ENCODE results near the gene SEMA3D. TPM values are rescaled to one million over a fixed set of nuclear protein-coding genes. Genes with fewer than 3 reads are reported as not detected.

SEMA3D gene
- total RNA-seq, 6 experiments from 2014 or later, result 0.18 to 1.3 (median 0.30) TPM

DNA sequence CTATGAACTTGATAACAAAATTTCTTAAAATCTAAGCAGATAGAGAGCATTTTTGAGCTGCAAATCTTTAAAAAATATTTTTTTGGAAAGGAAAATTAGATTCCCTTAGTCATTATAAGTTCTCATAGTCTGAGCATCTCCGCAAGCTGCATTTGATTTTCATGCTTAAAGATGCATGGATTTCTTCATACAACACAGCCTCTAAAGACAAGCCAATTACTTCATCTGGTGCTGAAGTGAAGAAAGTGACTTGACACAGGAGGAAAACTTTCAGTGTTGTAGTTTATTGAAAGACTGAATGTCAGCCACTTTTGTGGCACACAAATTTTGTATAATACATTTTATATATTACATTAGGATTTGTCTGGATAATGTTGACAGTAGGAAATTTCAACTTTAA is 22.5 kb downstream of the SEMA3D start:
- WGBS (ENCODE audit: insufficient coverage, low coverage, low lambda C conversion rate, missing lambda C conversion rate), result 68% methylated on average over 1 of the region's 1 CpG
- intact Hi-C loops (cut with DNase I), result no loop called here
- H3K27ac ChIP-seq, result no peak overlapping the region
- H3K36me3 ChIP-seq, result no peaks in the 10 kb centered on the region
- no peak for TF ChIP-seq POLR2A (IDR thresholded peaks at IDR 0.05)
- TF ChIP-seq, protein P1, sequence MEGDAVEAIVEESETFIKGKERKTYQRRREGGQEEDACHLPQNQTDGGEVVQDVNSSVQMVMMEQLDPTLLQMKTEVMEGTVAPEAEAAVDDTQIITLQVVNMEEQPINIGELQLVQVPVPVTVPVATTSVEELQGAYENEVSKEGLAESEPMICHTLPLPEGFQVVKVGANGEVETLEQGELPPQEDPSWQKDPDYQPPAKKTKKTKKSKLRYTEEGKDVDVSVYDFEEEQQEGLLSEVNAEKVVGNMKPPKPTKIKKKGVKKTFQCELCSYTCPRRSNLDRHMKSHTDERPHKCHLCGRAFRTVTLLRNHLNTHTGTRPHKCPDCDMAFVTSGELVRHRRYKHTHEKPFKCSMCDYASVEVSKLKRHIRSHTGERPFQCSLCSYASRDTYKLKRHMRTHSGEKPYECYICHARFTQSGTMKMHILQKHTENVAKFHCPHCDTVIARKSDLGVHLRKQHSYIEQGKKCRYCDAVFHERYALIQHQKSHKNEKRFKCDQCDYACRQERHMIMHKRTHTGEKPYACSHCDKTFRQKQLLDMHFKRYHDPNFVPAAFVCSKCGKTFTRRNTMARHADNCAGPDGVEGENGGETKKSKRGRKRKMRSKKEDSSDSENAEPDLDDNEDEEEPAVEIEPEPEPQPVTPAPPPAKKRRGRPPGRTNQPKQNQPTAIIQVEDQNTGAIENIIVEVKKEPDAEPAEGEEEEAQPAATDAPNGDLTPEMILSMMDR (IDR thresholded peaks at IDR 0.05), result no peak
- ATAC-seq (no peak), DNase-seq (no peak)
- H3K4me3 ChIP-seq, result no peak overlapping the region
- no peaks in the 10 kb centered on the region for H3K9me3 ChIP-seq
- H3K27me3 ChIP-seq, result no peaks in the 10 kb centered on the region
- H3K4me1 ChIP-seq, result no peaks in the 10 kb centered on the region

DNA sequence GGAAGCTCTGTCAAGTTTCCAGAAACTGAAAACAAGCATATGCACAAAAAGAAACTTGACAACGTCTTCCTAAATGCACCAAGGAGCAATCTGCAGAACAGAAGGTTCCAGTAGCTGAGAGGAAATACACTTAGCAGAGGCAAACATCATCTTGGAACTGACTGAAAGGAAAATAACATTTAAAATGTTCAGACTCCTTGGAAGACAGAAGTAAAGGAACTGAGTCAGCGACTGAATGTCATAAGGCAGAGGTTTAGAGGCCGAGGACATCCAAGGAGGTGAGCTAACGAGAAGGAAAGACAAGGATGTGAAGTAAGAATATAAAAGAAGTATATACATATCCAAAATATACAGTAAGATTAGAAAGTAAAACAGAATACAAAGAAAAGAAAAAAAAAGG is 24.1 kb downstream of the SEMA3D start:
- Histone ChIP-seq H3K9me3 (no peaks in the 10 kb centered on the region), H3K4me1 (no peaks in the 10 kb centered on the region), H3K27me3 (no peaks in the 10 kb centered on the region), H3K27ac (no peak overlapping the region), H3K36me3 (no peaks in the 10 kb centered on the region), H3K4me3 (no peak overlapping the region)
- WGBS (ENCODE audit: insufficient coverage, low coverage, low lambda C conversion rate, missing lambda C conversion rate), result 25% methylated on average over 4 of the region's 4 CpGs
- DNase-seq (no peak), ATAC-seq (no peak)
- TF ChIP-seq, protein P1 (IDR thresholded peaks at IDR 0.05), result no peak
- TF ChIP-seq POLR2A (IDR thresholded peaks at IDR 0.05), result no peak
- intact Hi-C loops (cut with DNase I), result no loop called here

DNA sequence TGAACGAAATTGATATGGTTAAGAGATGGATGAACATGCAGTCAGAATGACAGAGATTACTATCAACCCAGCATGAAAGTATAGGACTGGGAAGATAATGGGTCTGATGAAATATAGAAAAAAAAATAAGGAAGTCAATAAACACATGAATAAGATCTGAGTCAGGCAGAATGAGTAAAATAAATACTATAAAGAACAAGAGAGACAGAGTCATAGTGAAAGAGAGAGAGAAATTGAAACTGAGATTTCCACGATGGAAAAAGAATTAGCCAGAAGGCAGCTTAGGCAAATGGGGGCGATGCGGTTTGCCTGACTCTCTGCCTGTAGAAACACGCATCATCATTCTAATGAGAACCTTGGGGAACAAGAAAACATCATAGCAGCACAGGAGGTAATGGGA is 26.6 kb downstream of the SEMA3D start:
- Histone ChIP-seq H3K36me3 (no peaks in the 10 kb centered on the region), H3K27me3 (no peaks in the 10 kb centered on the region), H3K4me3 (no peak overlapping the region), H3K27ac (no peak overlapping the region), H3K9me3 (no peaks in the 10 kb centered on the region), H3K4me1 (no peaks in the 10 kb centered on the region)
- 55% methylated on average over 5 of the region's 5 CpGs for WGBS (ENCODE audit: insufficient coverage, low coverage, low lambda C conversion rate, missing lambda C conversion rate)
- intact Hi-C loops (cut with DNase I), result no loop called here
- TF ChIP-seq POLR2A (IDR thresholded peaks at IDR 0.05), result no peak
- TF ChIP-seq, protein P1 (IDR thresholded peaks at IDR 0.05), result no peak
- no peak for DNase-seq
- ATAC-seq, result no peak

DNA sequence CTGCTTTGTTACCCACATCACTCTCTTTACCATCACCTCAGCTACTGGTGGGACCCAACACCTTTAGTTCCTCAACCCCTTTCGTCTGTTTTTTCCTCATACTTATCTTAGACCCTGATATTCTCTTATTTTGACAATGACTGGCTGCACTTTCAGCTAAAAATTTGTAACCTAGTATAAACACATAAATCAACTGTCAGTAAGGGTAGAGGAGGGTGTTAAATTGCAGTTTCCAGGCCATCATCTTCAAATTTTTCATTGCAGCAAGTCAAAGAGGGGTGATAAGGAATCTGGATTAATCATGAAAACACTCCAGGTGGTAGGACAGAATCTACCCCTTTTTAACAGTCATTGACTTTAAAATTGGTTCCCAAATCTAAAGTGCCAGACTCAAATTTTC is 27.9 kb downstream of the SEMA3D start:
- no peak for ATAC-seq
- no peak for DNase-seq
- intact Hi-C loops (cut with DNase I), result no loop called here
- H3K27ac ChIP-seq, result no peak overlapping the region
- 58% methylated on average over 1 of the region's 1 CpG for WGBS (ENCODE audit: insufficient coverage, low coverage, low lambda C conversion rate, missing lambda C conversion rate)
- no peaks in the 10 kb centered on the region for H3K4me1 ChIP-seq
- H3K27me3 ChIP-seq, result no peaks in the 10 kb centered on the region
- H3K9me3 ChIP-seq, result no peaks in the 10 kb centered on the region
- no peak overlapping the region for H3K4me3 ChIP-seq
- TF ChIP-seq, protein P1 (IDR thresholded peaks at IDR 0.05), result no peak
- TF ChIP-seq POLR2A (IDR thresholded peaks at IDR 0.05), result no peak
- H3K36me3 ChIP-seq, result no peaks in the 10 kb centered on the region

DNA sequence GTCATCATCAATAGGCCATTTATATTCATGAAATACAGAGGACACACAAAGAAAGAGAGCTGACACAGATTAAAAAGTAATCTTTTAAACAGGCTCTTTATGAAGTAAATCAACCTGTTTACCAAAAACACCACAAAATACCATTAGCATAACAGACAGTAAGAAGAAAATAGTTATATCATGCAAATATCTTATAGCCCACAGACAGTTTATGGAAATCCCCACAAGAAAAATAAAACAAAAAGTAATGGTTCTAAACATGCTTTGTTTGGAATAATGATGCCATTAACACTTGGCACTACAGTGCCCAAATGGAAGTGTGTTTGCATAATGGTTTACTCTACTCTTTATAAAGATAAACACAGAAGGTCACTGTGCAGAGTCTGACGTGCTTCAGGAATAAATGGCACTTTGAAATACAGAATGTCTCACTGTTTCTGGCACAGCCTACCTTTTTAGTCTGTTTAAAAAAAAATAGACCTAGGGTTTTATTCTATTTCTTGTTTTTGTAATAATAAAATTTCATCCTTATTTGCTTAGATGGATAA is 30.1 kb downstream of the SEMA3D start:
- DNase-seq, result no peak
- Histone ChIP-seq H3K9me3 (no peaks in the 10 kb centered on the region), H3K27ac (no peak overlapping the region), H3K36me3 (no peaks in the 10 kb centered on the region), H3K4me1 (no peaks in the 10 kb centered on the region), H3K4me3 (no peak overlapping the region), H3K27me3 (no peaks in the 10 kb centered on the region)
- no peak for TF ChIP-seq POLR2A (IDR thresholded peaks at IDR 0.05)
- TF ChIP-seq, protein P1 (IDR thresholded peaks at IDR 0.05), result no peak
- ATAC-seq, result no peak
- intact Hi-C loops (cut with DNase I), result no loop called here
- 22% methylated on average over 1 of the region's 1 CpG for WGBS (ENCODE audit: insufficient coverage, low coverage, low lambda C conversion rate, missing lambda C conversion rate)
